GM10847 (cell line): ENCODE results near the gene VPS51.
A peak's percentile ranks its signal among the peaks of the same experiment; 100 is the strongest.

Experiments used
- POLR2A ChIP-seq: IDR thresholded peaks from 2 replicates; pipeline ENCODE4 v1.6.1; 2011; ENCODE audit not compliant: insufficient read length; ENCODE audit errors: extremely low read depth

The VPS51 gene

DNA sequence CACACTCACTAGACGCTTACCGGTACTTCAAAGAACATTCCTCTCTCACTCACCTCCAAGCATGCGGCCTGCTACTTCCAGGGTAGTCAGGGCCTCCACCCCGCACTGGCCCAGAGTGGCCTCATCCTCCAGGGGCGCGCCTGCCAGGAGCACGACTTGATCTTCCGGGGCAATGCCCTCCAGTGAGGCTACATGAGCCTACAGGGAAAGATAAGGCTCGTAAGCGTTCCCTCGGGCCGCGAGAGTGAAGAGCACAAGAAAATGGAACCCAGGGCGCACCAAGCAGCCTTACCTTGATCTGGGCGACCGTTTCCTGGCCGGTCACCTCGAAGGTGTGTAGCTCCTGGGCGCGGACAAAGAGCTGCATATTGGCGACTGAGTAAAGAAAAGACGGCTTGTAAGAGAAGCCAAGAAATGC lies 25.4 kb downstream of the VPS51 start:
- no peak for TF ChIP-seq POLR2A

DNA sequence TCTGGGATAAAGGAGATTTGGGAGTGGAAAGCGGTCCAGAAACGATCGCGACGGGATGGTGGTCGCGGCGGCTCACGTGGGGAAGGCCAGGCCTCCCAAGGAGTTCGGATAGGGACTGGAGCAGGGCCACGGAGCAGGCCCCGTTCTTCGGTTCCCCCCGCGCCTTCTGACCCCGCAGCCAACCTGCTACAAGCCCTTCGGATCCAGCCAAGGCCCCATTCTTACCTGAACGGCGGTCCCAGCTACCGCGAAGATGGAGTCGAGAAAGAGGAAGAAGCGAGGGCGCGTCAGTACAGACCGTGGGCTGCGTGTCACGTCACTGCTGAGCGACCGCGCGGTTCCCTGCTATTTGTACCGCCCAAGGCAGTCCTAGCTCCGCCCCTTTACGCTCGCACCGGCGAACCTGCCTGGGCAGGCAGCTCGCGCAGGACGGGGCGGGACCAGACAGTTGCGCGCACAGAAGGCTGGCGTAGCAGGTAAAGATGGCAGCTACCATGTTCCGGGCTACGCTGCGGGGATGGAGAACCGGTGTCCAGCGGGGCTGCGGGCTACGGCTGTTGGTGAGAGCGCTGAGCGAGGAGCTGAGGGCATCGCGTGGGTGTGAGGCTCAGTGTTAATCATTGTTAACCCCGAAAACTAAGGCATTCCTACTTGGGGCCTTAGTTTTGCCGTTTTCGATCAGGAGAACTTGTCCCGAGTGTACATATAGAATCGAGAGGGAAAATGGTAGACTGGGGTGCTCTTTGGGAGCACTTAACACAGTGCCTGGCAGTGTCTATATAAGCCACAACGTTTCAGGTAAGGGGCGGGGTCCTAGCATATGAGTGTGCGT lies 26.1 kb downstream of the VPS51 start, which contains the start of the genes FAU and MRPL49:
Gene FAU, minus strand, starts transcription at position 270 of the 832 bp plus-strand sequence. CDS start 321 bp downstream, outside the sequence.
Gene MRPL49, plus strand, starts transcription at position 457 of the 832 bp plus-strand sequence. Its CDS starts 26 bp downstream, at position 483.
- peak; percentile 84 for TF ChIP-seq POLR2A

DNA sequence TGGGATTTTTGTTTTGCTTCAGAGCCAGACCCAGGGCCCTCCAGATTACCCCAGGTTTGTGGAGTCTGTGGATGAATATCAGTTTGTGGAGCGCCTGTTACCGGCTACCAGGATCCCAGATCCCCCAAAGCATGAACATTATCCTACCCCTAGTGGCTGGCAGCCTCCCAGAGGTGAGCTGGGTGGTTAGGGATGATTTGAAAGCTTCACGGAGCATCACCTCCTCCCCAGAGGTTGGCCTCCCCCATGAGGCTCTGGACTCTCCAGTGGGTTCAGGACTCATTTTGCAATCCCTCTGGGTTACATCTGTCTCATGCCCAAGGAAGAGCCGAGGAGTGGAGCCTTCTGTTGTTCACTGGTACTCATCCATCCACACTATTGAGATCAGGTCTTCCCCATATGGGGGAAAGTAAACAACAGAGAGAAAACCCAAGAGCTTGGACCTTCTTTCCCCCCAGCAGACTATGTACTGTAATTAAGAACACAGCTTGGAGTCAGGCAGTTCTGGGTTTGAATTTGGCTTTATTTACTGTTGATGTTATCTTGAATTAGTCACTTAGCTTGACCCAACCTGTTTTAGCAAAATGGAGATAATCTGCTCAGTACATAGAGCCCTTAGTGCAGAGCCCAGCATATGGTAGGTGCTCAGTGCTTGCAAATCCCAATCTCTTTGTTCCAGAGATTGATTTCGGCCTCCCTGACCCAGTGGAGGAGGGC lies 28.6 kb downstream of the VPS51 start:
- TF ChIP-seq POLR2A = no peak

DNA sequence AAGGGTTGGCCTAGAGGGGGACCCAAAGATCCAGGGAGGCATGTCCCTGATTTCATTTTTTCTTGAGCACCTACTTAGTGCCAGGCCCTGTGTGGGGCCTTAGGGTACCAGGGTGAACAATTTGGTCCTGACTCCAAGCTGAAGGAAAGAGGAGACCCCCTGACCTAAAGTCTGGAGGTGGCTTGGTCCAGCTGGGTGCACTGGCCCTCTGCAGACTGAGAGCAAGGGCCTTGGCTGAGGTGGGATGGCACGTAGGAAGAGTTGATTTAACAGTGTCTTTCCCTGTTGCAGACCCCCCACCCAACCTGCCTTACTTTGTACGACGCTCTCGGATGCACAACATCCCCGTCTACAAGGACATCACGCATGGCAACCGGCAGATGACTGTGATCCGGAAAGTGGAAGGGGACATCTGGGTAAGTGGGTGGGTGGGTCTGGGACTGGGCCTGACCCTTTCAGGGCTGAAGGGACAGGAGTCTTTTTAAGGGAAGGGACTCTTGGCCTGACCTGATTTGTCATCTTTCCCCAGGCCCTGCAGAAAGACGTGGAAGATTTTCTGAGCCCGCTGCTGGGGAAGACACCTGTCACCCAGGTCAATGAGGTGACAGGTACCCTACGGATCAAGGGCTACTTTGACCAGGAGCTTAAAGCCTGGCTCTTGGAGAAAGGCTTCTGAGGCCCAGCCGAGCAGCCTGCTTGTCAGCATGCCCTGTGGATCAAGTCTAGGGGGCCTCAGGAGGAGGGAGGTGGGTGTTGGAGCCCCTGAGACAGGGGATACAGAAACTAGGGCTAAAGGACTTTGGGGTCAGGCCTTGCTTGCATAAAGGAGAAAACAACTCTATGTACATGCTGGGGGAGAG lies 29.4 kb downstream of the VPS51 start:
- TF ChIP-seq POLR2A = no peak

DNA sequence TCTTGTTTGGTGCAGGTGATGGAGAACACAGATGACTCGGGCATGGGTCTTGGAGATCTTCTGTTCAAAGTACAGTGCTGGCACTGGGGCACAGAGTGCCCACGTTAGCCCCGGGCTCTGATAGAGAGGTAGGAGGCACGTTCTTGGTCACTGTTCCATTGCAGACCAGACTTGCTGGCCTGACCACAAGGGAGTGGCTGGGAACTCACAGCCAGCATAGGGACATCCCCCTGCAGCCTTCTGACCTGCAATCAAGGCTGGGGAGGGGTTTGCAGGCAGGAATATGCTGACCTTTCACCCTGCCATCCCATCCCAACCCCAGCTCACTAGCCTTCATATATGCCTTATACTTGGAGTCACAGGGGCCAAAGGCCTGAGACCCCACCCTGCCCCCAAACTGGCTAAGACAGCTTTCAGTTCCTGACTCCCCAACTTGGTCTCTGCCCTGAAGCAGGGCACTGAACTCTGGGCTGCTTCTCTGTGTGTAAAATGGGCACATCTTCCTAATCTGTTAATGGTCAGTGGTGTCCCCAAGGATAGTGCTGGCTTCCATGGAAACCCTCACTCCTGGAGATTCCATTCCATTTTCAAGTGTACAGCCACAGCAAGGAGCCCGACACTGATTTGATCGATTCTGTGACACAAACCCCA lies 30.7 kb downstream of the VPS51 start:
- TF ChIP-seq POLR2A = peak; percentile 14

DNA sequence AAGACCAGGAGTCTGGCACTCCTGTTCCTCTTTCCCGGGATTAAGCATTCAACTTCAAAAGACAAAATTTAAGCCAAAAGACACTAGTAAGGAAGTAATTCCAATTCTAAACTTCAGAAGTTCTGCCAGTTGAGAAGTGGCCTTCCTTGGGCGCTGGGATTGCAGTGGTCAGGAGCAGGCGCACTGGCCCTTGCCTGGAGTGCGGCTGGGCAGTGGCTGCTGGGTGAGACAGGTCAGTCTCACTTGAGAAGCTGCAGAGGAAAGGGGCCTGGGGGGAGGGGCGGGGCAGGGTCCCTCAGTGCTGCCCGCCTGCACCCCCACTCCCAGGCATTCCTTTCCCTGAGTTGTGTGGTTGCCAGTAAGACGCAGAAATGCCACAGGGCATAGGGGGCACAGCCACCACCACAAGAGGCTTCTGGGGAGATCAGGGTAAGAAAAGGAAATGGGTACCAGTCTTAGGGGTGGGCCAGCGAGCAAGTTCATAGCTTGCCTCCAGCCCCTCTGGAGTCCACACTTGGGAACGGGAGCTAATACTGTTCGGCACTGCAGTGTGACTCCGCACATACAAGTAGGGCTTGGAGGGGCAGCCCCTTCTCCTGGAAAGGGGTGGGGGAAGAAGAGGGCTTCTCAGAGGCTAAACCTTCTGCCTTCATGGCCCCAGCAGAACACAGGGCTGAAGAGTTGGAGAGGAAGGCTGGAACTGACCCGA lies 31.6 kb downstream of the VPS51 start:
- no peak for TF ChIP-seq POLR2A

DNA sequence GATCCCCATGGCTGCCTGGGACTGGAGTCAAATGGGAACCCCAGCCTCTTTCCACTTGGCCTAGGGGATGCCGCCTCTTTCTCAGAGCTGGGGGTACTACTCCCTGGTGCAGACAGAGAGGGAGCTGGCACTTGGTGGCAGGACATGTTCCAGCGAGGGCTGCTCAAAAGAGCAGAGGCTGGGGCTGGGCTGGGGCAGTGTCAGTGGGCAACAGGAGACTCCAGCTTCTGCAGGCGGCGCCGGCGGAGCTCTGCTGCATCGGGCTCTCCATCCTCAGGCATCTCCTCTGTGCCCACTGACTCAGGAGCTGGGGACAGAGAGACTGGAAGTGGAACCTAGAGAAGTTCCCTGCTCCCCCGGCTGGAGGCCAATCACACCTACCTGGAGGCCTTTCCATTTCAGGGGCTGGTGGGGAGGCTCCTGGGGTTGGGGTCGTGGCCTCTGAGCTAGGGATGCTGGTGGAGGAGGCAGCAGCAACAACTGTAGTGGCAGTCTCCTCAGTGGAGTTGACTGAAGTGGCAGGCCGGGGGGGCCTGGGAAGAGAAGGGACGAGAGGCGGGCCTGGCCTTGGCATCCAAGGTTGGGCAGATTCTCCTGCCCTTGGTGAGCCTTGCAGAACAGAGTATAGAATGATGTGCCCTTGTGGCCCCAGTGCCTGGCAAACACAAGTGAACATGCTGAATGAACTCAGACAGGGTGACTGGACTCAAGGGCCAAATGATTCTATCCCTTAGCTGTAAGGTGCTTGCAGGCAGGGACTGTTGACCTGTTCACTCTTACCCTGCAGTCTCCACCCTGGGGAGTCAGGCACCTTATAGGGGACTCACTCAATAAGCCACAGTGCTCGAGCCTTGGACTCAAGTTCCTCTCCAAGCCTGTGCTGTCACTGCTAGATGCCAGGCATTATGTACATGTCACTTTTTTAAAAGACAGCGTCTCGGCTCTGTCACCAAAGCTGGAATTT lies 32.5 kb downstream of the VPS51 start:
- no peak for TF ChIP-seq POLR2A

DNA sequence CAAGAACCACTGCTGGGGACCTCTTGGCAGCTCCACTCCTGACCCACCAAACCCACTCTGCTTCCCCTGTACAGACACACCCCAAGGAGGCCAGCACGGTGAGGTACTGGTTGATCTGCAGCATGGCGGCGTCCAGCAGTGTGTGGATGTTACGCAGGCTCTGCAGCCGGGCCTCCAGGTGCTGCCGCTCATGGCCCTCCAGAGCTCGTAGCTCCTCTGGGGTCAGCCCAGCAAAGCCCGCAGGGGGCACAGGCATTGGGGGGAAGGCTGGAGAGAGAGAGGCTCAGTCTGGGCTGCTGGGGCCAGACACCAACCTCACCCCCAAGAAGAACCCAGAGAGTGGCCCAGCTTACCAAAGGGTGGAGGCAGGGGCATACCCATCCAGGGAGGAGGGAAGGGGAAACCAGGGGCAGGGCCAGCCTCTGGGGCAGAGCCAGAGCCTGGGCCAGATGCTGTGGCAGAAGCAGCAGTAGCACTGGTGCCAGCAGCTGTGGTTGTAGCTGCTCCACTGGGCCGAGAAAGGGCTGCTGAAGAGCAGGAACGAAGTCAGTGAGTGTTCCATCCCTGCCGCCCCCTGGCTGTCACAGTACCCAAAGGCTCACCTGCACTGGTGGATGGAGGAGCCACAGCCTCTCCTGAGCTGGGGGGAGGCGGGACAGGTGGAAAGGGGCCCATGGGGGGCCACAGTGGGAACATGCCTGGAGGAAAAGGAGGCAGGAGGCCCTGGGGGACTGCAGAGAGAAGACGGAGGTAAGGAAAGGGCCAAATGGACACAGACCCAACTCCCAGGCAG lies 33.8 kb downstream of the VPS51 start:
- TF ChIP-seq POLR2A = no peak

DNA sequence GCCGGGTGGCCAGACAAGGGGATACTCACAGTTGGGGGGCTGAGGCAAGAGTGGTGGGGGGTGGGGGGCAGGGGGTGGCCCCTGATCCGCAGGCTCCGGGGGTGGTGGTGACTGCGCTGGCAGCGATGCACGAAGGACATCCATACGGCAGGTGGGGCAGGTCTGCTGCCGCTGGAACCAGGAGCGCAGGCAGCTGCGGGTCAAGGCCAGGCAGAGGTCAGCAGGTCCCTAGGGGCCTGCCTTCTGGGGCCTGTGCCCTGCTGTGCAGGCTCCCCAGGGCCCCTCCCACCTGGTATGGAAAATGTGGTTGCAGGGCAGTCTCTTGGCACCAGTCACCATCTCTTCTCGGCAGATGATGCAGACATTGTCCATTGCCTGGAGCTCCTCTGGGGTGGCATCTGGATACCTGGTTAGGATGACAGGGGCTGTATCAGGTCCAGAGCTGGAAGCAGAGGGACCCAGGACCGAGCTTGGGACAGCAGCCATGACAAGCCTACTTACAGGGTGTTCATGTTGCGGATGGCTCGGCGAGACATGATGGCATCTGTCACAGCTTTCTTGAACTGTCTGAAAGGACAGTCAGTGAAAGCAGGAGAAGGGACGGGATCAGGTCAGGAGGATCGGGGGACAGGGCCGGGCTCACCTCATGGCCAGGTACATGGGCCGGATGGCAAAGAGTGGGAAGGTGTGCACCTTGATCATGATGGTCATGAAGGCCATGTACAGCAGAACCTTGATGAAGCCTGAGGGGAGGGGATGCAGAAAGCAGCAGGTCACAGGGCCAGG lies 34.8 kb downstream of the VPS51 start:
- no peak for TF ChIP-seq POLR2A

DNA sequence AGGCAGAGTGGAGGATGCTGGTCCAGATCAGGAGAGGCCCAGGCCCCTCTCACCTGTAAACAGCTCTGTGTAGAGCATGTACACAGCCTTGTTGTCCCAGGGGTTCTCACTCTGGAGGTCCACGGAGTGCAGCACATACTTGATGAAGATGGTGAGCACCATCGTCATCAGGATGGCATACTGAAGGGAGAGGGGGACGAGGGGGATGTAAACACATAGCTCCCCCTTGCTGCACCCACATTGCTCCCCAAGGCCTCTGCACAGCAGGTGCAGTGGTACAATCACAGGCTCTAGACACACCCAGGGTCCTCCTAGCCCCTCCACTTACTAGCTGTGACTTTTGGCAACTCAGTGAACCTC lies 35.4 kb downstream of the VPS51 start:
- TF ChIP-seq POLR2A = no peak

DNA sequence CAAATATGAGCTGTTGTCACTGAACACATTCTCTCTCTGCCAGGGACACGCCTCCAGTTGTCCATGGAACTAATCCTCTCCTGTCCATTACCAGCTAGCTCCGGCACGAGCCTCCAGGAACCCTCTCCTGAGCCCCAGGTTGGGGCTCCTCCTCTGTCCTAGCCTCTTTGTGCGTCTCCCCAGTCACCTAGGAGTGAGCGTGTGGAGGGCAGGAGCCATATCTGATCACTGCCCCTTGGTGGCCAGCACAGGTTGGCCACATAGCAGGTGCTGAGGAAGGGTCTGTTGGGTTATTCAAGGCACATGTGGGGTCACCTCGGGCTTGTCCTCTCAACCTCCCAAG lies 35.9 kb downstream of the VPS51 start:
- TF ChIP-seq POLR2A = no peak
